ENCODE data around the gene FNDC3B. TPM values are rescaled to one million over a fixed set of nuclear protein-coding genes. Genes with fewer than 3 reads are reported as not detected.

Gene FNDC3B
- total and polyA plus RNA-seq, 9 of the 15 experiments (the other 6 are each of a cell fraction or from before 2014, with no cell fraction given) = 7.0 to 35.8 (median 16.2) TPM

- ATAC-seq (no peak), DNase-seq (ENCODE audit: extremely low read depth in 1 of 4, low spot score in 3 of 4) (no peak), FAIRE-seq (no peak)
- no peaks in the 10 kb centered on the region for H3K9me3 ChIP-seq (replicated peaks; ENCODE audit: control insufficient read depth, insufficient read depth, low read depth, low read length)
- intact Hi-C loops (cut with micrococcal nuclease) (no loop called here), in situ Hi-C loops (cut with MboI) (no loop called here)
- no peaks in the 10 kb centered on the region for H3K9me1 ChIP-seq (ENCODE audit: control insufficient read depth, insufficient read depth, low read length)
- H4K20me1 ChIP-seq (replicated peaks; ENCODE audit: control insufficient read depth, insufficient read depth, low read length) = no peaks in the 10 kb centered on the region
- 63% methylated on average over 3 of the region's 3 CpGs for WGBS (ENCODE audit: insufficient coverage, low coverage, missing lambda C conversion rate)
- H3K27ac ChIP-seq (ENCODE audit: extremely low read depth, low read depth, low read length) = no peak overlapping the region
- H3K9ac ChIP-seq (ENCODE audit: insufficient read depth in 1 of 2, low read depth in 2 of 2, low read length in 2 of 2) = no peak overlapping the region
- BruUV-seq (replicated peaks) = no TSS peak
- H3K27me3 ChIP-seq (ENCODE audit: control insufficient read depth in 2 of 2, insufficient read depth in 2 of 2, low read length in 2 of 2) = no peaks in the 10 kb centered on the region
- CTCF ChIA-PET (ENCODE audit: low intra/inter-chr PET ratio) = no interaction called here
- H3K4me1 ChIP-seq (replicated peaks in 1 of 2; ENCODE audit: control insufficient read depth in 2 of 2, insufficient read depth in 2 of 2, low read length in 2 of 2) = no peaks in the 10 kb centered on the region; a peak in 1 of 5 replicates
- POLR2A ChIA-PET = no interaction called here
- no peak overlapping the region for H2AFZ ChIP-seq (ENCODE audit: low read depth, low read length)
- peaks cover 76% of the 10 kb centered on the region for H3K36me3 ChIP-seq (ENCODE audit: control insufficient read depth, insufficient read depth, low read length)
- H3K4me3 ChIP-seq = no peak overlapping the region
- H3K79me2 ChIP-seq (ENCODE audit: control insufficient read depth, insufficient read depth, low read length) = no peaks in the 10 kb centered on the region
- no peak overlapping the region for H3K4me2 ChIP-seq (ENCODE audit: insufficient read depth, low read length)
- no peak for TF ChIP-seq ZNF780A (CRISPR knock-in tag; IDR thresholded peaks at IDR 0.05)
- TF ChIP-seq HMGN3 (IDR thresholded peaks at IDR 0.05; ENCODE audit: borderline replicate concordance, extremely low read depth, insufficient read length, low read depth, low read length) = no peak
- no peak for TF ChIP-seq SRF (CRISPR knock-in tag; IDR thresholded peaks at IDR 0.05)
- no peak for TF ChIP-seq MGA (IDR thresholded peaks at IDR 0.05)
- no peak for TF ChIP-seq RNF2 (IDR thresholded peaks at IDR 0.05)
- no peak for TF ChIP-seq SIX5 (IDR thresholded peaks at IDR 0.05; ENCODE audit: borderline replicate concordance in 1 of 2, insufficient read depth in 1 of 2, low read depth in 1 of 2, low read length in 2 of 2)
- TF ChIP-seq DNMT1 (IDR thresholded peaks at IDR 0.05) = no peak
- no peak for TF ChIP-seq MITF (IDR thresholded peaks at IDR 0.05)
- TF ChIP-seq ZNF589 (CRISPR knock-in tag; IDR thresholded peaks at IDR 0.05; ENCODE audit: low read depth) = no peak
- no peak for TF ChIP-seq ETS2 (tag; IDR thresholded peaks at IDR 0.05; ENCODE audit: borderline replicate concordance, poor library complexity, severe bottlenecking)
These were observed 306.8 kb downstream of the FNDC3B start for GRCh38 chr3:172346161-172346560.
